ENCODE data around the gene CAPN10. TPM values are rescaled to one million over a fixed set of nuclear protein-coding genes. Genes with fewer than 3 reads are reported as not detected.

CAPN10 gene
- total and polyA plus RNA-seq, 4 donors: 12.6 to 66.9 (median 29.6) TPM

GRCh38 chr2:240631548-240632305, 45.2 kb downstream of the CAPN10 start:
- Histone ChIP-seq H3K27me3 (ENCODE audit: control insufficient read depth in 1 of 2, insufficient read depth in 2 of 2, low read length in 1 of 2) (no peaks in the 10 kb centered on the region), H3K36me3 (ENCODE audit: control insufficient read depth in 1 of 2, insufficient read depth in 2 of 2, low read length in 1 of 2) (no peaks in the 10 kb centered on the region), H3K4me3 (ENCODE audit: low read length in 2 of 2) (no peak overlapping the region), H3K4me1 (ENCODE audit: control insufficient read depth in 1 of 2, insufficient read depth in 2 of 2, low read length in 2 of 2) (no peaks in the 10 kb centered on the region), H3K27ac (ENCODE audit: low read depth in 1 of 2, low read length in 2 of 2) (no peak overlapping the region), H3K9me3 (ENCODE audit: control insufficient read depth, low read length) (no peaks in the 10 kb centered on the region)
- 84 to 93% methylated on average over 11 of the region's 11 CpGs for WGBS, 2 donors
- intact Hi-C loops (cut with DNase I): no loop called here
- ATAC-seq (ENCODE audit: low FRiP score) (no peak), DNase-seq (peak in 1 of 2 donors; percentile 43)

DNA sequence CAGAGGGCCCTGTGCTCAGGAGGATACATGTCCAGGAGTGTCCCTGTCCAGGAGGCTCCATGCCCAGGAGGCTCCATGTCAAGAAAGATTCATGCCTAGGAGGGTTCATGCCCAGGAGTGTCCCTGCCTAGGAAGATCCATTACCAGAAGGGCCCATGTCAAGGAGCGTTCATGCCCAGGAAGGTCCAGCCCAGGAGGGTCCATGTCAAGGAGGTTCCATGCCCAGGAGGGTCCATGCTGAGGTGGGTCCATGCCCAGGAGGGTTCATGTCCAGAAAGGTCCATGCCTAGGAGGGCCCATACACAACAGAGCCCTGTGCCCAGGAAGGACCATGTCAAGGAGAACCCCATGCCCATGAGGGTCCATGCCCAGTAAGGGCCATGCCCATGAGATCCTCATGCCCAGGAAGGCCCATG, 45.8 kb downstream of the CAPN10 start:
- intact Hi-C loops (cut with DNase I): no loop called here
- WGBS, 2 donors: 87 to 97% methylated on average over 1 of the region's 1 CpG

DNA sequence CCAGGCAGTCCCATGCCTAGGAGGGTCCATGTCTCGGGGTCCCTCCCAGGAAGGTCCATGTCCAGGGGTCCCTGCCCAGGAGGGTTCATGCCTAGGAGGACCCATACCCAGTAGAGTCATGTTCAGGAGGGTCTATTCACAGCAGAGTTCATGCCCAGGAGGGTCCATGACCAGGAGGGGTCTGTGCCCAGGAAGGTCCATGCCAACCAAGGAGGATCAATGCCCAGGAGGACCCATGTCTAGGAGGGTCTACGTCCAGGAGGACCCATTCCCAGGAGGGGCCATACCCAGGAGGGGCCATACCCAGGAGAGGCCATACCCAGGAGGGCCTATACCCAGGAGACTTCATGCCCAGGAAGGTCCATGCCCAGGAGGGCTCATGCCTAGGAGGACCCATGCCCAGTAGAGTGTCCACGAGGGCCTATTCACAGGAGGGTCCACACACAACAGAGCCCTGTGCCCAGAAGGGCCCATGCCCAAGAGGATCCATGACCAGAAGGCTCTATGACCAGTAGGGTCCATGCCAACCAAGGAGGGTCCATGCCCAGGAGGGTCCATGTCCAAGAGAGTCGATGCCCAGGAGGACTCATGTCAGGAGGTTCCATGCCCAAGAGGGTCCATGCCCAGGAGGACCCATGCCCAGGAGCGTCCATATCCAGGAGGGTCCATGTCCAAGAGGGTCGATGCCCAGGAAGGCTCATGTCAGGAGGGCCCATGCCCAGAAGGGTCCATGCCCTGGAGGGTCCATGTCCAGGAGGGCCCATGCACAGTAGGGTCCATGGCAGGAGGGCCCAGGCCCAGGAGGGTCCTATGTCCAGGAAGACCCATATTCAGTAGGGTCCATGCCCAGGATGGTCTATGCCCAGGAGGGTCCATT, 48.8 kb downstream of the CAPN10 start:
- intact Hi-C loops (cut with DNase I): no loop called here
- Histone ChIP-seq H3K4me3 (ENCODE audit: low read length in 2 of 2) (no peak overlapping the region), H3K27me3 (ENCODE audit: control insufficient read depth in 1 of 2, insufficient read depth in 2 of 2, low read length in 1 of 2) (no peaks in the 10 kb centered on the region), H3K36me3 (ENCODE audit: control insufficient read depth in 1 of 2, insufficient read depth in 2 of 2, low read length in 1 of 2) (no peaks in the 10 kb centered on the region), H3K9me3 (ENCODE audit: control insufficient read depth, low read length) (no peaks in the 10 kb centered on the region), H3K4me1 (ENCODE audit: control insufficient read depth in 1 of 2, insufficient read depth in 2 of 2, low read length in 2 of 2) (no peaks in the 10 kb centered on the region), H3K27ac (ENCODE audit: low read depth in 1 of 2, low read length in 2 of 2) (no peak overlapping the region)
- no peak for ATAC-seq (ENCODE audit: low FRiP score)
- no peak for DNase-seq
- 80 to 83% methylated on average over 6 of the region's 6 CpGs for WGBS, 2 donors

More for the DNA sequence above, 45.8 kb downstream of the CAPN10 start:
- Histone ChIP-seq H3K9me3 (ENCODE audit: control insufficient read depth, low read length) (no peaks in the 10 kb centered on the region), H3K4me1 (ENCODE audit: control insufficient read depth in 1 of 2, insufficient read depth in 2 of 2, low read length in 2 of 2) (no peaks in the 10 kb centered on the region), H3K36me3 (ENCODE audit: control insufficient read depth in 1 of 2, insufficient read depth in 2 of 2, low read length in 1 of 2) (no peaks in the 10 kb centered on the region), H3K27ac (ENCODE audit: low read depth in 1 of 2, low read length in 2 of 2) (no peak overlapping the region), H3K4me3 (ENCODE audit: low read length in 2 of 2) (no peak overlapping the region), H3K27me3 (ENCODE audit: control insufficient read depth in 1 of 2, insufficient read depth in 2 of 2, low read length in 1 of 2) (no peaks in the 10 kb centered on the region)
- ATAC-seq (ENCODE audit: low FRiP score) (no peak), DNase-seq (no peak)

DNA sequence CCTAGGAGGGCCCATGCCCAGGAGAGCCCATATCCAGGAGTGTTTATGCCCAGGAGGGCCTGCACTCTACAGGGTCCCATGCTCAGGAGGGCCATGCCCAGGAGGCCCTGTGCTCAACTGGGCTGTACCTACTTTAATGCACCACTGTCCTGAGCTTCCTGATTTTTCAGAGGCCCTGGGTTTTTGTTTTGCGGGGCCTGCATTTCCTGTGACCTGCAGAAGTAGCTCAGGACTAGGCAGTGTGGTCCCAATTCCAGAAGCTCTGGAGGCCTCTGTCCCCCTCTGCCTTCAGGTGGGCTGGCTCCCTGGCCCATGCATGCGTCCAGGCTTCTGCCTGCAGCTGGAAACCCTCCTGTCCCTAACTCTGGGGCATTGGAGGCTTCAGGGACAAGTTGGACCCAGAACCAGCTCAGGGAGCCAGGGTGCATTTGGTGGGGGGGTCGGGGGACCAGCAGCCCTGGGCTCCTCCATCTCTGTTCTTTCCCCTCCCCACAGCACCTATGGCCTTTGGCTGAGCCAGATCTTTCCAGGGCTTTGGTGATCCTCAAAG, 49.5 kb downstream of the CAPN10 start:
- Histone ChIP-seq H3K36me3 (ENCODE audit: control insufficient read depth in 1 of 2, insufficient read depth in 2 of 2, low read length in 1 of 2) (no peaks in the 10 kb centered on the region), H3K27ac (ENCODE audit: low read depth in 1 of 2, low read length in 2 of 2) (no peak overlapping the region), H3K4me1 (ENCODE audit: control insufficient read depth in 1 of 2, insufficient read depth in 2 of 2, low read length in 2 of 2) (no peaks in the 10 kb centered on the region), H3K9me3 (ENCODE audit: control insufficient read depth, low read length) (no peaks in the 10 kb centered on the region), H3K27me3 (ENCODE audit: control insufficient read depth in 1 of 2, insufficient read depth in 2 of 2, low read length in 1 of 2) (no peaks in the 10 kb centered on the region), H3K4me3 (ENCODE audit: low read length in 2 of 2) (no peak overlapping the region)
- intact Hi-C loops (cut with DNase I): no loop called here
- ATAC-seq (ENCODE audit: low FRiP score): no peak
- WGBS, 2 donors: 64 to 72% methylated on average over 3 of the region's 3 CpGs
- DNase-seq: no peak

DNA sequence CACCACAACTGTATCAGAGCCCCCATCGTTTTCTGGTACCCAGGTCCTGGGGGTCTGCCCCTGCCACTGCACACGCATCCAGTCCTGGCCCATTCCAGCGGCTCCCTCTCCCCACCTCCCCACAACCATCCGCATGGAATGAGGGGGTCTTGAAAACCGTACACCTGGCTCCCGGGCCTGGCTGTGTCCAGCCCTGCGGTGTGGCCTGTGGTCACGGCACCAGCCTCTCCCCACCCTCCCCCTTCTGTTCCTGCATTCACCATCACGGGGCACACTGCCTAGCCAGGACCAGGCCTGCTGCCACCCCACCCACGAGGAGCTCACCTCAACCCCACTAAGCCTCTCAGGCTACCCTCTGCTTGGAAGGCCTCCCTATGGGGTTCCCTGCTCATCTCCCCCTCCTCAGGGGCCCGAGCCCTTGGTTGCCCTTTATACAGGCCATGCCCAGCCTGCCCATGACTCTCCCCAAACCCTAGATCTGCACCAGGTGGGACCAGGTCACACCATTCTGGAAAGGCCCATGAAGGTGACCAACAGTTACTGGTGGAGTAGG, 50.1 kb downstream of the CAPN10 start:
- peak in 1 of 2 donors; percentile 54 for DNase-seq
- Histone ChIP-seq H3K27ac (ENCODE audit: low read depth in 1 of 2, low read length in 2 of 2) (no peak overlapping the region), H3K9me3 (ENCODE audit: control insufficient read depth, low read length) (no peaks in the 10 kb centered on the region), H3K36me3 (ENCODE audit: control insufficient read depth in 1 of 2, insufficient read depth in 2 of 2, low read length in 1 of 2) (no peaks in the 10 kb centered on the region), H3K4me1 (ENCODE audit: control insufficient read depth in 1 of 2, insufficient read depth in 2 of 2, low read length in 2 of 2) (no peaks in the 10 kb centered on the region), H3K27me3 (ENCODE audit: control insufficient read depth in 1 of 2, insufficient read depth in 2 of 2, low read length in 1 of 2) (no peaks in the 10 kb centered on the region), H3K4me3 (ENCODE audit: low read length in 2 of 2) (no peak overlapping the region)
- no peak for ATAC-seq (ENCODE audit: low FRiP score)
- intact Hi-C loops (cut with DNase I): no loop called here
- 80 to 84% methylated on average over 11 of the region's 11 CpGs for WGBS, 2 donors

DNA sequence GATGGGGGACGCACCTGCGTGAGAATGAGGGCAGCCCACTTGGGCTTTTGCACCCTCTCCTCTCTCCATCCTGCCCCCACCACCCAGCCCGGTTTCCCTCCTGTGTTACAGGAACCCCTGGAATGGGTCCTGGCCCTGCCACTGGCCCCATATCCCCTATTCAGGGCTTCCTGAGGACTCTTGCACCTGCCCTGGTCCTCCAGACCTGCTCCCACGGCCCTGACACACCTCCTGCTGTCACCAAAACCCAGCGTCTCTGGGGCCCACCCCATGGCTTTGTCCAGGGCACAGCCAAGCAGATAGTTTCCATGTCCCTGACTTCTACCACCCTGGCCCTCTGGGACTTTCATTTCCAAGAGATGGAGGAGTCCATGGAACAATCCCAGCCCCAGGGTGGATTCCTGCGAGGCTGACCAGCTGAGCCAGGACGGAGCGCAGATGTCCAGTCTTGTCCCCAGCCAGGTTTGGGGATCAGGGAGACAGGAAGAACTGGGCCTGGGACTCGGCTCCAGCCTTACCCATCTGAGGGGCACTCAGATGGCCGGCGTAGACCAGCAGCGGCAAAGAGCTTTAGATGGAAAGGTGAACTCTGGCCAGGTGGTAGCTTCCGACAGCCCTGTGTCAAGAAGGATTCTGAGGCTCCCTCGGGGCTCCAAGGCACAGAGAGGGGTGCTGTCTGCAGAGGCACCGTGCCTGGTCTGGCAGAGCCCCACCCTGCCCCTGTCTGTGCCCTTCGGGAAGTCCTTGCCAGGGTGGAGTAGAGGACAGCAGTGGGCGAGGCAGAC, 50.8 kb downstream of the CAPN10 start:
- Histone ChIP-seq H3K4me1 (ENCODE audit: control insufficient read depth in 1 of 2, insufficient read depth in 2 of 2, low read length in 2 of 2) (no peaks in the 10 kb centered on the region), H3K36me3 (ENCODE audit: control insufficient read depth in 1 of 2, insufficient read depth in 2 of 2, low read length in 1 of 2) (no peaks in the 10 kb centered on the region), H3K27me3 (ENCODE audit: control insufficient read depth in 1 of 2, insufficient read depth in 2 of 2, low read length in 1 of 2) (no peaks in the 10 kb centered on the region), H3K9me3 (ENCODE audit: control insufficient read depth, low read length) (no peaks in the 10 kb centered on the region), H3K4me3 (ENCODE audit: low read length in 2 of 2) (no peak overlapping the region), H3K27ac (ENCODE audit: low read depth in 1 of 2, low read length in 2 of 2) (no peak overlapping the region)
- 81 to 82% methylated on average over 17 of the region's 17 CpGs for WGBS, 2 donors
- peak; percentile 34 to 62 for DNase-seq
- intact Hi-C loops (cut with DNase I): no loop called here
- ATAC-seq (ENCODE audit: low FRiP score): no peak

DNA sequence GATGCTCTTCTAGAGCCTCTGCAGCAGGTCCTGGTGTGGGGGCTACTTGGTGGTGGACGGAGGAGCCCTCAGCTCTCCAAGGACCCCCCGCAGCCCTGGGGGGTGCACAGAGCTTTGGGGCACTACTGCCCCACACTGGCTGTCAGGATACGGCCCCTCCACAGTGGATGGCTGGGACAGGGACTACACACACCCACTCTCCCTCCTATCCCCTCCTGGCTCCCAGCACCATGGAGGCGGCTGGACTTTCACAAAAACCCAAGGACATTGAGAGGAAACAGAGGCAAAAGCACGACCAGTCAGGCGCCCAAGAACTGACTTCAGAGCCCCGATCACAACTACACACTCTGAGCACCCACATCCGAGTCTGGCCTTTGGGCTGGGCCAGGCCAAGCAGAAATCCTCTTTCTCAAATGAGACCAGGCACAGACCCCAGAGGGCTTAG, 51.4 kb downstream of the CAPN10 start:
- WGBS, 2 donors: 71 to 79% methylated on average over 7 to 8 of the region's 8 CpGs
- Histone ChIP-seq H3K9me3 (ENCODE audit: control insufficient read depth, low read length) (no peaks in the 10 kb centered on the region), H3K27me3 (ENCODE audit: control insufficient read depth in 1 of 2, insufficient read depth in 2 of 2, low read length in 1 of 2) (no peaks in the 10 kb centered on the region), H3K36me3 (ENCODE audit: control insufficient read depth in 1 of 2, insufficient read depth in 2 of 2, low read length in 1 of 2) (no peaks in the 10 kb centered on the region), H3K4me1 (ENCODE audit: control insufficient read depth in 1 of 2, insufficient read depth in 2 of 2, low read length in 2 of 2) (no peaks in the 10 kb centered on the region), H3K27ac (ENCODE audit: low read depth in 1 of 2, low read length in 2 of 2) (no peak overlapping the region), H3K4me3 (ENCODE audit: low read length in 2 of 2) (no peak overlapping the region)
- intact Hi-C loops (cut with DNase I): no loop called here
- no peak for DNase-seq
- ATAC-seq (ENCODE audit: low FRiP score): no peak

- WGBS, 2 donors: 65 to 72% methylated on average over 18 of the region's 18 CpGs
- H3K9me3 ChIP-seq (ENCODE audit: control insufficient read depth, low read length): no peaks in the 10 kb centered on the region
- no peaks in the 10 kb centered on the region for H3K36me3 ChIP-seq (ENCODE audit: control insufficient read depth in 1 of 2, insufficient read depth in 2 of 2, low read length in 1 of 2)
- H3K27me3 ChIP-seq (ENCODE audit: control insufficient read depth in 1 of 2, insufficient read depth in 2 of 2, low read length in 1 of 2): no peaks in the 10 kb centered on the region
- intact Hi-C loops (cut with DNase I): no loop called here
- ATAC-seq (ENCODE audit: low FRiP score) (peak; percentile 55), DNase-seq (peak; percentile 41 to 72)
- no peak overlapping the region for H3K4me3 ChIP-seq (ENCODE audit: low read length in 2 of 2)
- H3K4me1 ChIP-seq (ENCODE audit: control insufficient read depth in 1 of 2, insufficient read depth in 2 of 2, low read length in 2 of 2): no peaks in the 10 kb centered on the region
- H3K27ac ChIP-seq (ENCODE audit: low read depth in 1 of 2, low read length in 2 of 2): no peak overlapping the region
Observed at GRCh38 chr2:240638512-240639160, 52.1 kb downstream of the CAPN10 start.
